ENCODE measurements around the gene NR1D2. TPM values are rescaled to one million over a fixed set of nuclear protein-coding genes. Genes with fewer than 3 reads are reported as not detected.

NR1D2 gene
- total and polyA plus RNA-seq, 2 of the 13 experiments (the other 11 are each of a cell fraction or from before 2014, with no cell fraction given): 5.3 to 8.1 TPM

- TF ChIP-seq BCL6 (CRISPR knock-in tag; IDR thresholded peaks at IDR 0.05) (peak; percentile 47; the same call in 1 of the 2 replicates), HINFP (CRISPR knock-in tag; IDR thresholded peaks at IDR 0.05; ENCODE audit: low read depth) (peak; percentile 88), CEBPG (CRISPR knock-in tag; IDR thresholded peaks at IDR 0.05) (peak; percentile 60), MZF1 (CRISPR knock-in tag; IDR thresholded peaks at IDR 0.05; ENCODE audit: borderline replicate concordance) (no peak), NFIC (IDR thresholded peaks at IDR 0.05; ENCODE audit: low read length) (0 out of 2 replicates have a peak, but pooled peaks have one; percentile 2), ARID5B (CRISPR knock-in tag; IDR thresholded peaks at IDR 0.05) (peak; percentile 44; the same call in 1 of the 2 replicates), ERF (CRISPR knock-in tag; IDR thresholded peaks at IDR 0.05) (peak; percentile 70; the same call in 1 of the 2 replicates), ZNF263 (CRISPR knock-in tag; IDR thresholded peaks at IDR 0.05) (peak; percentile 51), SMARCC2 (IDR thresholded peaks at IDR 0.05) (no peak), FOSL2 (CRISPR knock-in tag; IDR thresholded peaks at IDR 0.05) (peak; percentile 39), SP5 (CRISPR knock-in tag; IDR thresholded peaks at IDR 0.05; ENCODE audit: borderline replicate concordance, low read depth) (peak; percentile 67; the same call in 1 of the 2 replicates), RBFOX2 (IDR thresholded peaks at IDR 0.05; ENCODE audit: low read depth, low read length) (peak; percentile 91), HDAC2 (CRISPR knock-in tag; IDR thresholded peaks at IDR 0.05) (peak; percentile 38; the same call in 1 of the 2 replicates), E2F1 (CRISPR knock-in tag; IDR thresholded peaks at IDR 0.05) (no peak; the same call in 1 of the 2 replicates), HNF1A (IDR thresholded peaks at IDR 0.05; ENCODE audit: low read depth) (no peak), HNF1A (CRISPR knock-in tag; IDR thresholded peaks at IDR 0.05; ENCODE audit: borderline replicate concordance) (0 out of 2 replicates have a peak, but pooled peaks have one; percentile 33)
- TF ChIP-seq, protein P1, sequence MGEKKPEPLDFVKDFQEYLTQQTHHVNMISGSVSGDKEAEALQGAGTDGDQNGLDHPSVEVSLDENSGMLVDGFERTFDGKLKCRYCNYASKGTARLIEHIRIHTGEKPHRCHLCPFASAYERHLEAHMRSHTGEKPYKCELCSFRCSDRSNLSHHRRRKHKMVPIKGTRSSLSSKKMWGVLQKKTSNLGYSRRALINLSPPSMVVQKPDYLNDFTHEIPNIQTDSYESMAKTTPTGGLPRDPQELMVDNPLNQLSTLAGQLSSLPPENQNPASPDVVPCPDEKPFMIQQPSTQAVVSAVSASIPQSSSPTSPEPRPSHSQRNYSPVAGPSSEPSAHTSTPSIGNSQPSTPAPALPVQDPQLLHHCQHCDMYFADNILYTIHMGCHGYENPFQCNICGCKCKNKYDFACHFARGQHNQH (CRISPR knock-in tag; IDR thresholded peaks at IDR 0.05): peak; percentile 41; the same call in 1 of the 2 replicates
Observed at GRCh38 chr3:23945913-23946687, 1.0 kb downstream of the NR1D2 start (continued).

Measured in HepG2 (cell line).